Hematopoietic multipotent progenitor cell treated with erythropoietin and hydrocortisone succinate and interleukin-3 and kit ligand, for 15 days (in vitro differentiated cells): ENCODE results near the gene GAST.
"Not testable (repeated sequence)": the region's sequence is repeated elsewhere in the genome, so short reads cannot be mapped to it uniquely, and the experiment has no call there.

Experiments
- DNase-seq: peaks from one replicate; pipeline ENCODE4 v3.0.0-alpha.2; 2015; ENCODE audit warnings: low spot score

The GAST gene

GRCh38 chr17:41711669-41712400 lies at the start of gene GAST:
Gene GAST, plus strand, starts transcription at chr17:41712331. Its CDS starts 3,106 bp downstream, at chr17:41715437.
- DNase-seq: no peak

DNA sequence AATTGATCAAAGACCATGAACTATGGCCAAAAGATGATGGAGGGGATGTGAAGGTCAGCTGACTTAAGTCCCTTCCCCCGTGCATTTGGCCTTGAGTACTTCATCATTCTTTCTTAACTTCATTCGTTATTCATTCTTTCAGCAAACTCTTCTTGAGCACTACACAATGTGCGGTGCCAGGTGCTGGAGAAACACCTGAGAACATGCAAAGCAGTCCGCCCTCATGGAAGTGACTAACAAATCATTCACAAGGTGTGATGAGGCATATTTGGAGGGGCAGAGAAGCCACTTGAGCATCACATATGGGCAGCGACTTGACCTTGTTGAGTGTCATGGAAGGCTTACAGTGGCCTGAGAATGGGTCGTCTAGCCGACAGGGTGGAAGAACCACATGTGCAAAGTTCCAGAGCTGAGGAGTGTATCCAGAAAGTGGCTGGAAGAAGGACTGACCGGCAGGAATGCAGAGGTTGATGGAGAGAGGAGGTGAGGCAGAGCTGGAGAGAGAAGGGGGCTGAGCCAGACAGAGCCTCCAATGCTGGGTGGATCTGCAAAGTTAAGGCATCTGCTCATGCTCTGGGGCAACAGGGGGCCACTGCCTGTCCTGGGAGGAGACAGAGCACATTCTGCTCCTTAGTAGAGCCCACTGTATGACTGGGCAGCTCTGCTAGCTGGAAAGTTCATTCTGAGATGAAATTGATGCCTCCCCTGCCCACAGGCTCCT lies 48.5 kb upstream of the GAST start:
- no peak for DNase-seq

GRCh38 chr17:41664172-41664457 lies 48.0 kb upstream of the GAST start:
- no peak for DNase-seq

- DNase-seq: no peak
These were observed 47.3 kb upstream of the GAST start for GRCh38 chr17:41664587-41665565.

DNA sequence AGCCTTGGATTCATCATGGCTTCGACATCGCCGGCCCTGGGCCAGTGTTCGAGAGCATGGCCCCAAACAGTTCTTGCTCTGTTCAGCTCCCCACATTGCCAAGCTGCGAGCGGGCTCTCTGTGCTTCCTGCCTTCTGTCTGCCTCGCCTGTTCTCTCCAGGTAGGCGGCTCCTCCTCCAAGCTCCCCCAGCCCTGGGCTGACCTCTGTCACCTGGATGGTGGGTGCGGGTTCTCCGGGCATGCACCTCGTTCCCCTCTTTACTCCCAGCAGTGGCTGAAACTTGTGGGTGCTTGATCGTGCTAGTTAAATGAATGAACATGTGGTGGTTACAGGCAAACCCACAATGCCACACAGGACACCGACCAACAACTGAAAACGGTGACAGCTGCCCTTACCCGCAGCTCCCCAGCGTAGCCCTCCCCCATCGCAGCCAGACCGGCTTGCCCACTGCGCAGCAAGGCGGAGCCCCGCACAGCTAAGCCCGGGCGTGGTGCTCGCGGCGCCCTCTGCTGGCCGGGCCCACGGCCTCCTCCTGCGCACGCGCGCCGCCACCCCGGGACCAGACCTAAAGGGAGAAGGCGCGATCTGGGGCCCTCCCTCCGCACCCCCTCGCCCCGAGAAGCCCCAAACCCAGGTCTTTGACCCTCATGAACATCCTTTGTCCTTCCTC lies 46.4 kb upstream of the GAST start:
- peak; percentile 86 for DNase-seq

DNA sequence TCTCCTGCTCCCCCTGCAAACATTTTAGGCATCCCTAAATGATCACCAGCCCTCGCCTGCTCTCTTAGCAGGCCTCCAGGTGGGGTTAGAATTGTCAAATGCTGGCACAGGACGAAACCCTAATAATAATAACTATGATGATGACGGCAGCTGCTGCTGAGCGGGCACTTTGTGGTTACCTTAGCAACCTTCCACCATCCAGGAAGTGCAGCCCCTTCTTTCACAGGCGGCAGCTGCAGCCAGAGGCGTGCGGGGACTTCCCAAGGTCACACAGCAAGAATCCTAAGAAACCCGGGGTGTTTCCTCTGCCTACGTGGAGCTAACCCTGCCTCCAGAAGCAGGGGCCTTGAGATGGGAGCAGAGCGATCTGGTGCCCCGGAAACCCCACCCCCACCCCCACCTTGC lies 45.9 kb upstream of the GAST start:
- no peak for DNase-seq

DNA sequence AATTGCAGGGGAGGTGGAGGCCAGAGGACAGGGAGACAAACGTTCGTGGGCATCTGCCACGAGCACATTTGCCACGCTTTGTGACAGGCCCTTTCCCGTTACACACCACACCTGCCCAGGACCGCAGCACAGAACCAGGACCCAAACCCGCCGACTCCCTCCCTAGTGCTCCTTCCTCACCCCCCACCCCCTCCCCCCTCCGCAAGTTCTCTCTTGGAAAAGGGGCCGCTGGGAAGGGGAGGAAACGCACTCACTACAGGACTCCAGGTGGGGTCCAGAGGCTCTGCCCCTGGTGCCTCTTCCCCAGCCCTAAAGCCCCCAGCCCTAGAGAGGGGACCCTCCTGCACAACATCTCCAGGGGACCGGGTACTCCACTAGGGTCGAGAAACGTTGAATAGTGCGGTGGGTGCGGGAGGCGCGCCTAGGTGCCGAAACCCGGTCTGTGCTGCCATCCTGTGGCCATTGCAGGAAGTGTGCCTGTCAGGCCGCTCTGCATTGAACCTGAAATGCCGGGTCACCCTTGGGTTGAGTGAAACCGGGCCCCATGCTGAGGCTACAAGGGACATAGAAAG lies 45.3 kb upstream of the GAST start:
- DNase-seq: peak; percentile 84

DNA sequence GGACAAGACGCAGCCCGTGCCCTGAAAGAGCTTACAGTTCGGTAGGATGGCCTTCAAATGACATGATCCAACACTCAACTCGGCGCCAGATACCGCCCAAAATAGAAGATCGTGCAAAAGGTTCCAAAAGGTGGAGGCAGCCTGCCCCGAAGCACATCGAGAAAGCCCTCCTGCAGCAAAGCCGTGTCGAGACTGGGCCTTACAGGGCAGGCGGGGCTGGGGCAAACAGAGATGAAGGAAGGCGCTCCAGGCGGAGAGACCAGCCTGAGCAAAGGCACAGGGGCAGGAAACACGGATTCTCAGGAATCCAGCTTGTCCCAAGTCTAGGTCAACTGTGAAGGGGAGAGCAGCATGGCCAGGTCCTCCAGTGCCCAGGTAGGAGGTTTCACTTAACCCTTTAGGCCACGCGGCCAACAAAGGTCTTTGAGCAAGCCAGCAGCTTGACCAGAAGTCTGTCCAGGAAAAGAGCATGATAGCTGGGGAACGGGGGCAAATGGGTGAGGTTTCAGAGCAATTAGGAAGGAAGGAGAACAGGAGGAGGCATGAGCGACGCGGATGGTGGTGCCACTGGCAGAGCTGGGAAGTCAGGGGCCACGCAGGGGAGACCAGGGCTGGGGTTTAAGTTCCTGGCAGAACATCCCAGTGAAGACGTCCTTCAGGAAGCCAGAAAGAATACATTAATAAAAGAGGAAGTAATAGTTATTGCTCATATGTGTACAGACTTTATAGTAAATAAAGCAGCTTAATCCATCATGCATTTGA lies 44.7 kb upstream of the GAST start:
- DNase-seq: no peak

DNA sequence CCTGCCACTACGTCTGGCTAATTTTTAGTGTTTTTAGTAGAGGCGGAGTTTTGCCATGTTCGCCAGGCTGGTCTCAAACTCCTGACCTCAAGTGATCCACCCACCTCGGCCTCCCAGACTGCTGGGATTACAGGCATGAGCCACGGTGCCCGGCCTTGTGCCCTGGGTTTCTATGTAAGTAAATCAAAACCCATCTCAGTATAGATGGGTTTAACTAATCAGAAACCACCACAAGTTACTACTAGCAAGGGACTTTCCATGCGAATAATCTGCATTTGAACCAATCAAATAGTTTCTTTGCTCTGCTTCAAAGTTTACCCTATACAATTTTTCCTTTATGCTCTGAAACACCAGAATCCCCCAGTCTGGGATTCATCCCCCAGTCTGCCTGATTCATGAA lies 40.0 kb upstream of the GAST start:
- DNase-seq: no peak

GRCh38 chr17:41675157-41676057 lies 36.7 kb upstream of the GAST start:
- not testable (repeated sequence) for DNase-seq

GRCh38 chr17:41676058-41676419 lies 36.1 kb upstream of the GAST start:
- no peak for DNase-seq

- DNase-seq: no peak
These were observed 33.7 kb upstream of the GAST start for GRCh38 chr17:41678411-41678906.

- DNase-seq: peak; percentile 79
These were observed 33.0 kb upstream of the GAST start for GRCh38 chr17:41678907-41679739.

DNA sequence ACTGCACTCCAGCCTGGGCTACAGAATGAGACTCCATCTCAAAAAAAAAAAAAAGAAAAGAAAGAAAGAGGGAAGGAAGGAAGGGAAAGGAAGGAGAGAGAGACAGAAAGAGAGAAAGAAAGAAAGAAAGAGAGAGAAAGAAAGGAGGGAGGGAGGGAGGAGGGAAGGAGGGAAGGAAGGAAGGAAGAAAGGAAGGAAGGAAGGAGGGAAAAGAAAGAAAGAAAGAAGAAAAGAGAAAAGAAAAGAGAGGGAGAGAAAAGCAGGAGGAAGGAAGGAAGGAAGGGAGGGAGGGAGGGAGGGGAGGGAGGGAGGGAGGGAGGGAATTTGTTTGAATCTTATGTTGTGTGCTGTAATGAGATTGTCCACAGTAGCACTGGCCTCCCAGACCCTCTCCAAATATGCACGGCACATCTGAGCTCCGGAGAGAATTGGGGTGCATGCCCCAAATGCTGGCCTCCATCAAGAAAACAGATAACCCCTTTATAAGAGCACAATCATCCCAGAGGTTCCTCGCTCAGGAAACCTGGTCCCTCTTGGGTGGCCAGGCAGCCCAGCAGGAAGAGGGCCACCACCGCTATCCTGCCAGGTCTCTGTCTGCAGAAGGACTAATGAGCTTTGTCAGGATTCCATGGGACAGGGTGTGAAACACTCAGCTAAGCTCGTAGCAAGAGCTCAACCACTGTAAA lies 32.2 kb upstream of the GAST start:
- DNase-seq: no peak

DNA sequence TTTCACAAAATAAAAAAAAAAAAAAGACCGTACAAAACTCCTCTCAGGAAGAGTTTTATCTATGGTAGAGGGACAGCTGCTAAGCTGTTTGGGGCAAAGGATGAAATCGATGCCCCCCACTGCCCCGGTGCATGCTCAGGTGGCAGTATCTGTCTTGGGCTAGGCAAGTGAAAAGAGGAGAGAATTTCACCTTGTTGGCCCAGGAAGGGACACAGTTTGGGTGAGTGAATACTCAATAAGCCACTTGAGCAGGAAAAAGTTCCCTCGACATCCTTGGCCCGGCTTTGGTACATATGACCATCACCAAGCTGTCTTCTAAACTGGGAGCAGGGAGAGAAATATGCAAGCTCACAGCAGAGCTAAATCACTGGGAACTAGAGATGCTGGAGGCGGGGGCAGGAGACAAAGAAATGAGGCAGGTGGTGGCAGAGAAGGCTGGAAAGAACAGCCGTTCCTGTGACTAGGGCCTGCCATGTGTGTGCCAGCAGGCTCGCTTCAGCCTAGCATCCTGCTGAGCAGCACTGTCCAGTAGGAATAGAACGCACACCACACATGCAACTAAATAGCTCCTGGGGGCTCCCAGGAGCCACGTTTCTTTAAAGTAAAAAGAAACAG lies 31.6 kb upstream of the GAST start:
- DNase-seq: no peak

GRCh38 chr17:41681776-41682175 lies 30.4 kb upstream of the GAST start:
- DNase-seq: no peak

DNA sequence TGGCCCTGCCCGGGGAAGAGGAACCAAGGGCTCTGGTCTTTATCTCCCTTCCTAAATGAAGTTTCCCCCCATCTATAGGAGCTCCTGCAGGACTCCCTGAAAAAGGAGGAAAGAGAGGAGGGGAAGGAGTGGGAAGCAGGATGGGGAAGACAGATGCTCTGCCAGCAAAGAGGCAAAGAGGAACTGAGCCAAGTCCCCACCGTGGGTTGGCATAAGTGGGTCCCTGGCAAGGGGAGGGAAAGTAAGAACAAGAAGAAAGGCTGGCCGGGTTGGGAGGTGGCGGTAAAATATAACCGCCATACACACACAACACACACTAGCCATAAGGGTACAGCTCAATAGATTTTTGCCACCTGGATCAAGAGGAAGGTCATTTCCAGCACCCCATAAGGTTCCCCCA lies 29.5 kb upstream of the GAST start:
- no peak for DNase-seq
